ENCODE measurements around the gene BCAS3.

DNA sequence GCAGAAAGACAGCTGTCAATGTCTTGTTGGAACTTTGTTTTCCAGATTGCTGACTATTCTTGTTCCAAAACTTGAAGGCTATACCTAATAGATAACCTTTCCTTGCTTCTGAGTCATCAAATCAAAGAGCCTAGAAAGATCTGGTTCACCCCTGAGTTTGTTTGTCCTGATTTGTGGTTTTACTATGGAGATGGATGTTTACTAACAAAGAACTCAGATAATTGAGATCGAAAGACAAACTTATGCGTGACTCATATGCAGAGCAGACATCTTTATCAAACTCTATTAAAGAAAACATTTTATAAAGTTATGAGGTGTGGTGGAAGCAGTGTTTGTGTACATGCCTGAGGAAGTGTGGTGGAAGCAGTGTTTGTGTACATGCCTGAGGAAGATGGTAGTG, 410.9 kb downstream of the BCAS3 start:
- TF ChIP-seq, protein P1, sequence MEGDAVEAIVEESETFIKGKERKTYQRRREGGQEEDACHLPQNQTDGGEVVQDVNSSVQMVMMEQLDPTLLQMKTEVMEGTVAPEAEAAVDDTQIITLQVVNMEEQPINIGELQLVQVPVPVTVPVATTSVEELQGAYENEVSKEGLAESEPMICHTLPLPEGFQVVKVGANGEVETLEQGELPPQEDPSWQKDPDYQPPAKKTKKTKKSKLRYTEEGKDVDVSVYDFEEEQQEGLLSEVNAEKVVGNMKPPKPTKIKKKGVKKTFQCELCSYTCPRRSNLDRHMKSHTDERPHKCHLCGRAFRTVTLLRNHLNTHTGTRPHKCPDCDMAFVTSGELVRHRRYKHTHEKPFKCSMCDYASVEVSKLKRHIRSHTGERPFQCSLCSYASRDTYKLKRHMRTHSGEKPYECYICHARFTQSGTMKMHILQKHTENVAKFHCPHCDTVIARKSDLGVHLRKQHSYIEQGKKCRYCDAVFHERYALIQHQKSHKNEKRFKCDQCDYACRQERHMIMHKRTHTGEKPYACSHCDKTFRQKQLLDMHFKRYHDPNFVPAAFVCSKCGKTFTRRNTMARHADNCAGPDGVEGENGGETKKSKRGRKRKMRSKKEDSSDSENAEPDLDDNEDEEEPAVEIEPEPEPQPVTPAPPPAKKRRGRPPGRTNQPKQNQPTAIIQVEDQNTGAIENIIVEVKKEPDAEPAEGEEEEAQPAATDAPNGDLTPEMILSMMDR (IDR thresholded peaks at IDR 0.05), result no peak
- TF ChIP-seq POLR2A (IDR thresholded peaks at IDR 0.05), result no peak

Measured in body of pancreas (tissue), 4 donors.